ENCODE data around the gene RPS3.
"Not testable (repeated sequence)": the region's sequence is repeated elsewhere in the genome, so short reads cannot be mapped to it uniquely, and the experiment has no call there.

RPS3 gene

DNA sequence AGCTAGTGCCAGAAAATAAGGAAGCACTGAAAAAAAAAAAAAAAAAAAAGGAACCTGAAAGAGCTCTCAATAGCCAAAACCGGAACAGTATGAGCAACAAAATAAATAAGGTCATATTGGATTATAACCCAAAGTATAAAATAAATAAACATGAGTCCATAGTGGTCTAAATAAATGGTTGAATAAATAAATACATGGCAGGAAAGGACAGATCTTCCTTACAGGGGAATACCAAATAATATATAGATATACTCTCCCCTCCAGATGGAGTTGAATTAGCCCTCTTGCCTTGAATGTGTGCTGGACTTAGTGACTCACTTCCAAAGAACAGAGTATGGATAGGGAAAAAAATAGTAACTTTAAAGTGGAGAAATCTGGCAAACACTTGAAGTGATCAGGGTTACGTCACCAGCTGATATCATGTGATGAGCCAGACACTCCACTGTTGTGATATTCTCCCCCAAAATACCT lies 33.6 kb upstream of the RPS3 start:
- Histone ChIP-seq H4K20me1 (ENCODE audit: control insufficient read depth, insufficient read depth, low read depth, low read length) (no peaks in the 10 kb centered on the region), H3F3A (ENCODE audit: control insufficient read depth, insufficient read depth) (no peaks in the 10 kb centered on the region), H3K4me1 (ENCODE audit: control insufficient read depth, low read length) (peaks cover 1% of the 10 kb centered on the region), H3K9me3 (ENCODE audit: control insufficient read depth, insufficient read depth, low read length) (no peaks in the 10 kb centered on the region), H3K4me3 (ENCODE audit: low read length) (no peak overlapping the region), H3K27ac (ENCODE audit: low read depth, low read length) (no peak overlapping the region), H3K9me2 (replicated peaks; ENCODE audit: control insufficient read depth, low read length) (no peaks in the 10 kb centered on the region), H3K36me3 (ENCODE audit: control insufficient read depth, low read length) (no peaks in the 10 kb centered on the region), H3K4me2 (ENCODE audit: low read length) (no peak overlapping the region), H3K27me3 (ENCODE audit: control insufficient read depth, low read length) (peaks cover 12% of the 10 kb centered on the region), H3K79me2 (ENCODE audit: control insufficient read depth, low read length) (no peaks in the 10 kb centered on the region)
- no peak for TF ChIP-seq EZH2phosphoT487 (IDR thresholded peaks at IDR 0.05; ENCODE audit: borderline replicate concordance, low read length)
- no peak for TF ChIP-seq CTCF (IDR thresholded peaks at IDR 0.05; ENCODE audit: low read depth, low read length, poor library complexity, severe bottlenecking)

- H4K20me1 ChIP-seq (ENCODE audit: control insufficient read depth, insufficient read depth, low read depth, low read length); H3K4me2 ChIP-seq (ENCODE audit: low read length); H3F3A ChIP-seq (ENCODE audit: control insufficient read depth, insufficient read depth); H3K36me3 ChIP-seq (ENCODE audit: control insufficient read depth, low read length); H3K9me3 ChIP-seq (ENCODE audit: control insufficient read depth, insufficient read depth, low read length); H3K27ac ChIP-seq (ENCODE audit: low read depth, low read length); H3K9me2 ChIP-seq (replicated peaks; ENCODE audit: control insufficient read depth, low read length); H3K4me1 ChIP-seq (ENCODE audit: control insufficient read depth, low read length); H3K4me3 ChIP-seq (ENCODE audit: low read length); H3K79me2 ChIP-seq (ENCODE audit: control insufficient read depth, low read length): not testable (repeated sequence)
- peaks cover 12% of the 10 kb centered on the region for H3K27me3 ChIP-seq (ENCODE audit: control insufficient read depth, low read length)
Observed at GRCh38 chr11:75366826-75367225, 32.5 kb upstream of the RPS3 start.

- Histone ChIP-seq H3K9me3 (ENCODE audit: control insufficient read depth, insufficient read depth, low read length) (no peaks in the 10 kb centered on the region), H3F3A (ENCODE audit: control insufficient read depth, insufficient read depth) (no peaks in the 10 kb centered on the region), H3K4me3 (ENCODE audit: low read length) (no peak overlapping the region), H3K4me2 (ENCODE audit: low read length) (no peak overlapping the region), H3K9me2 (replicated peaks; ENCODE audit: control insufficient read depth, low read length) (no peaks in the 10 kb centered on the region), H3K27me3 (ENCODE audit: control insufficient read depth, low read length) (peaks cover 13% of the 10 kb centered on the region), H3K36me3 (ENCODE audit: control insufficient read depth, low read length) (no peaks in the 10 kb centered on the region), H3K79me2 (ENCODE audit: control insufficient read depth, low read length) (no peaks in the 10 kb centered on the region), H4K20me1 (ENCODE audit: control insufficient read depth, insufficient read depth, low read depth, low read length) (no peaks in the 10 kb centered on the region), H3K4me1 (ENCODE audit: control insufficient read depth, low read length) (no peaks in the 10 kb centered on the region), H3K27ac (ENCODE audit: low read depth, low read length) (no peak overlapping the region)
- TF ChIP-seq EZH2phosphoT487 (IDR thresholded peaks at IDR 0.05; ENCODE audit: borderline replicate concordance, low read length) (no peak), CTCF (IDR thresholded peaks at IDR 0.05; ENCODE audit: low read depth, low read length, poor library complexity, severe bottlenecking) (no peak)
Observed at GRCh38 chr11:75369560-75370255, 29.6 kb upstream of the RPS3 start.

DNA sequence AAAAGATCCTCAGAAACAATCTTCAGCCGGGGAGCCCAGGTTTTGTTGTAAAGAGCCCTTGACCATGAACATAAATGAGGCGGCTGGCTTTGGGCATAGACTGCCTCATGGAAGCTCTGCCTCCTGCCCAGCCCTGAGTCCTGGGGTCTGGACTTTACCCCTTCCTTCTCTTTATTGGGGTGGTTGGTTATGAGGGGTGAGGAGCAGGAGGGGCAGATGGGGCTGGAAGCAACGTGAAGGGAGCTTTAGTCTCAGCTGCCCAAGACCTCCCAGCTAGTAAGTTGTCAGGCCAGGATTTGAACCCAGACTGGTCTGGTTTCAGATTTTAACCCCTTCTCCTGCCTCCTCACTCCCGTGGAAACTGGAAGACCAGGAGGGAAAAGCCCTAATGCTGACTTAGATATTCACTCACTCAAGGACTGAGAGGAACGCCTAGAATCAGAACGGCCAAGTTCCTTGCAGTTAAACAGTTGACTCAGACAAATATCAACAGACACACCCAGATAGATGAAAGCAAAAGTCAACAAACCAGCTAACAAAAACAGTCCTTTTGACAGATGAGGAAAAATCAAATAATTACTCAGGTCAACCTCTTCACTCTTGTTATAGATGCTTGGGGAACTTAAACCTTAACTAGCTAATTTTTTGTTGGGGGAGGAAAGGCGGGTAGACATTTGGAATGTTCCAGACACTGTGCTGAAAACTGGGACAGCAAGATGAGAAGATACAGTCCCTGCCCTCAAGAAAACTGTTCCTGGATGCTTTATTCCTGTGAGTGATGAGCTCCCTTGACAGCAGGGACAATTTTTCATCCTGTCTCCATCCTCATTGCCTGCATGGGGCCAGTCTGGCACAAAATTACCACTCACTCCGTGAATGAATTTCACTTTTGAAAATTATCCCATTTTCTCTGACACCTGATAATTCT lies 27.1 kb upstream of the RPS3 start:
- H3K4me2 ChIP-seq (ENCODE audit: low read length) = no peak overlapping the region
- peaks cover 13% of the 10 kb centered on the region for H3K27me3 ChIP-seq (ENCODE audit: control insufficient read depth, low read length)
- H3K9me2 ChIP-seq (replicated peaks; ENCODE audit: control insufficient read depth, low read length) = no peaks in the 10 kb centered on the region
- H3K27ac ChIP-seq (ENCODE audit: low read depth, low read length) = no peak overlapping the region
- H3K79me2 ChIP-seq (ENCODE audit: control insufficient read depth, low read length) = no peaks in the 10 kb centered on the region
- TF ChIP-seq EZH2phosphoT487 (IDR thresholded peaks at IDR 0.05; ENCODE audit: borderline replicate concordance, low read length) = no peak
- no peak for TF ChIP-seq CTCF (IDR thresholded peaks at IDR 0.05; ENCODE audit: low read depth, low read length, poor library complexity, severe bottlenecking)
- no peaks in the 10 kb centered on the region for H3F3A ChIP-seq (ENCODE audit: control insufficient read depth, insufficient read depth)
- H3K9me3 ChIP-seq (ENCODE audit: control insufficient read depth, insufficient read depth, low read length) = no peaks in the 10 kb centered on the region
- no peaks in the 10 kb centered on the region for H3K36me3 ChIP-seq (ENCODE audit: control insufficient read depth, low read length)
- H4K20me1 ChIP-seq (ENCODE audit: control insufficient read depth, insufficient read depth, low read depth, low read length) = no peaks in the 10 kb centered on the region
- H3K4me1 ChIP-seq (ENCODE audit: control insufficient read depth, low read length) = no peaks in the 10 kb centered on the region
- no peak overlapping the region for H3K4me3 ChIP-seq (ENCODE audit: low read length)
